Measurements from ENCODE around the gene RNASE8.

RNASE8 gene

GRCh38 chr14:21092273-21093011 is 34.8 kb downstream of the RNASE8 start:
- peak; percentile 90 for DNase-seq (ENCODE audit: low spot score)

GRCh38 chr14:21093018-21093417 is 35.4 kb downstream of the RNASE8 start:
- DNase-seq (ENCODE audit: low spot score) = peak; percentile 63

- peak; percentile 71 for DNase-seq (ENCODE audit: low spot score)
Observed at GRCh38 chr14:21093769-21094681, 36.4 kb downstream of the RNASE8 start.

GRCh38 chr14:21095430-21096205 is 38.0 kb downstream of the RNASE8 start:
- no peak for DNase-seq (ENCODE audit: low spot score)

- no peak for DNase-seq (ENCODE audit: low spot score)
Observed at GRCh38 chr14:21096438-21096837, 38.8 kb downstream of the RNASE8 start.

- DNase-seq (ENCODE audit: low spot score) = no peak
Observed at GRCh38 chr14:21096978-21097635, 39.5 kb downstream of the RNASE8 start.

- DNase-seq (ENCODE audit: low spot score) = no peak
Observed at GRCh38 chr14:21097636-21098075, 40.0 kb downstream of the RNASE8 start.

GRCh38 chr14:21098076-21098891 is 40.7 kb downstream of the RNASE8 start, which contains the start of gene ZNF219:
ZNF219 (minus strand) TSS chr14:21098655; CDS start chr14:21093591, 5,064 bp downstream.
- no peak for DNase-seq (ENCODE audit: low spot score)

GRCh38 chr14:21098892-21099595 is 41.4 kb downstream of the RNASE8 start:
- DNase-seq (ENCODE audit: low spot score) = no peak

GRCh38 chr14:21099596-21099985 is 42.0 kb downstream of the RNASE8 start:
- no peak for DNase-seq (ENCODE audit: low spot score)

GRCh38 chr14:21100931-21101330 is 43.3 kb downstream of the RNASE8 start, which contains the start of gene TMEM253:
TMEM253 (plus strand) TSS chr14:21101066; CDS start chr14:21101344, 278 bp downstream.
- no peak for DNase-seq (ENCODE audit: low spot score)

- no peak for DNase-seq (ENCODE audit: low spot score)
Observed at GRCh38 chr14:21101802-21102413, 44.3 kb downstream of the RNASE8 start.

GRCh38 chr14:21102521-21103410 is 45.1 kb downstream of the RNASE8 start:
- no peak for DNase-seq (ENCODE audit: low spot score)

GRCh38 chr14:21103411-21103709 is 45.7 kb downstream of the RNASE8 start:
- no peak for DNase-seq (ENCODE audit: low spot score)

GRCh38 chr14:21103710-21104447 is 46.3 kb downstream of the RNASE8 start:
- peak; percentile 96 for DNase-seq (ENCODE audit: low spot score)

GRCh38 chr14:21104448-21105060 is 46.9 kb downstream of the RNASE8 start:
- no peak for DNase-seq (ENCODE audit: low spot score)

- DNase-seq (ENCODE audit: low spot score) = no peak
Observed at GRCh38 chr14:21105095-21105494, 47.5 kb downstream of the RNASE8 start.

GRCh38 chr14:21106176-21106497 is 48.5 kb downstream of the RNASE8 start:
- no peak for DNase-seq (ENCODE audit: low spot score)
